HG03045 (cell line): ENCODE data around the gene POU6F1.
"Not testable (repeated sequence)": the region's sequence is repeated elsewhere in the genome, so short reads cannot be mapped to it uniquely, and the experiment has no call there.

Experiments used
- ATAC-seq: cut with Tn5 transposase; IDR thresholded peaks from one replicate; pipeline ENCODE4 v1.9.1; 2021; ENCODE audit warnings: mild to moderate bottlenecking, moderate library complexity; ENCODE audit not compliant: unreplicated experiment

POU6F1 gene

DNA sequence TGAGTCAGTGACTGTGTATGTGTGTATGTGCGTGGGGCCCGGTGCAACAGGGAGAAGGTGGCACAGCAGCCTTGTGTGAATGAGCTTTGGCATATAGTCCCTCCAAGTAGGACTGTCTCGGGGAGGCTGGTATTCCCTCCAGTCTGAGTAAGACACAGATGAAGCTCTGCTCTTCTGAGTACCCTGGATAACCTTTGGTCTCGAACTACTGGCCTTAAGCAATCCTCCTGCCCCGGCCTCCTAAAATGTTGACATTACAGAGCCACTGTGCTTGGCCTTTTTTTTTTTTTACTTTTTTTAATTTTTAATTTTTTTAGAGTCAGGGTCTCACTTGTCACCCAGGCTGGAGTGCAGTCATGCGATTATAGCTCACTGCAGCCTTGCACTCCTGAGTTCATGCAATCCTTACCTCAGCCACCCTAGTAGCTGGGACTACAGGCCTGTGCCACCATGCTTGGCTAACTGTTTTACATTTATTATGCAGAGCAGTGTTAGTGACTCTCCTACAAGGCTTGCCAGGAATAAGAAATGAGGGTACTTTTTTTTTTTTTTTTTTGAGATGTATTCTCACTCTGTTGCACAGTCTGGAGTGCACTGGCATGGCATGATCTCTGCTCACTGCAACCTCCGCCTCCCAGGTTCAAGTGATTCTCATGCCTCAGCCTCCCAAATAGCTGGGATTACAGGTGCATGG, 11.4 kb upstream of the POU6F1 start:
- no peak for ATAC-seq

DNA sequence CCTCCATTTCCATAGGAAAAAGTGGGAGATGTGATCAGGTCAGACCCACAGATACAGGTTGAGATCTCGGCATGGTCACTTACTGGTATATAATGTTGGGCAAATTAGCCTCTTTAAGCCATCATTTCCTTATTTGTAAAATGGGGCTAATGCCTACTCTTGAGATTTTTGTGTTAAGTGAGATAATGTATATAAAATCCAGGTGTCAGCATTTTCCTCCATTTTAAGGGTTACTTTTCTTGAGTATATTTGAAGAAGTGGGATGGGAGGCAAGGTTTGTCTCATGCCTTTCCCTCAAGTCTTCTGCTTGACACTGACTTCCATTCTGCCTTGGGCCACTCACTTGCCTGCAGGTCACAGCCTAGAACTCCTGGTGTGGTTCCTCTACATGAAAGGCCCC, 10.1 kb upstream of the POU6F1 start:
- ATAC-seq: no peak

DNA sequence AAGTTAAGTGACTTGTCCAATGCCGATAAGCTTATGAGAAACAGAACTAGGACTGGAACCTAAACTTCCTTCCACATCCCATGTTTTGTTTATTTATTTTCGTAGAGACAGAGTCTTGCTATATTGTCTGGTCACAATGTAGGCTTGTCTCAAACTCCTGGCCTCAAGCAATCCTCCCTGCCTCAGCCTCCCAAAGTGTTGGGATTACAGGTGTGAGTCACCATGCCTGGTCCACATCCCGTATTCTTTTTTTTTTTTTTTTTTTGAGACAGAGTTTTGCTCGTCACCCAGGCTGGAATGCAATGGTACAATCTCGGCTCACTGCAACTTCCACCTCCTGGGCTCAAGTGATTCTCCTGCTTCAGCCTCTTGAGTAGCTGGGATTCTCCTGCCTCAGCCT, 9.2 kb upstream of the POU6F1 start:
- not testable (repeated sequence) for ATAC-seq

DNA sequence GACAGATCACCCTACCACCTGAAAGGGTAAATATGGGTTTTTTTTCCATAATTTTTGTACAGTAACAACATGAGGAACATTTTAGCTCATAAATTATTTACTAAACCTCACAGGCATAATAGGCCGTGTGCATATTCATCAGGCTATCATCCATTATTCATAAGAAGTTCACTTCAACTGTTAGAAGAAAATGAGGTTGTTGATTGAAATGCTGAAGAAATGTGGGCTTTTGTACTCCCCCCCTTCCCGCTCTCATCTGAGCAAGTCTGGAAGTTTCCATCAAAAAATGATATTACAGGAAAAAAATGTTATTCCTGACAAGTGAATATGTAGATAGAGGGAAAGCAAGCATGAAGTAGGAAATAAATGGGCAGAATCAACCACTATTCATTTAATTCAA, 7.9 kb upstream of the POU6F1 start:
- ATAC-seq: no peak

DNA sequence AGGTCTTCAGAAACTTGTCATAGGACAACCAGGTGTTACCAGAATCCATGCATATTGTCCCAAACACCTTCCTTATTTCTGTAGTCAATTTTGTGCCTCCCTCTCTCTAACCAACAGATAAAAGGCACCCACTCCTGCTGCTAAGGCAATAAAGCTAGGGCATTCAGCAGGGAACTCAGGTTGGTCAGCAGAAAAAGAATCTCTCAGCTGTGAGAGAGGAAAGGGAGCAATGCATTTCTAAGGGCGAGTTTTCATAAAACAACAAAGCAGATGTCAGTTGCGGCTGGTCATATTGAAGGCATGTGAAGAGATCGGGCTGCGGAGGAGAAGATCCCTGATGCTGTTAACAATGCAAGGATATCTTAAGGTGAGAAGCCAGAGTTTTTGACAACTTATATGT, 7.4 kb upstream of the POU6F1 start:
- no peak for ATAC-seq

DNA sequence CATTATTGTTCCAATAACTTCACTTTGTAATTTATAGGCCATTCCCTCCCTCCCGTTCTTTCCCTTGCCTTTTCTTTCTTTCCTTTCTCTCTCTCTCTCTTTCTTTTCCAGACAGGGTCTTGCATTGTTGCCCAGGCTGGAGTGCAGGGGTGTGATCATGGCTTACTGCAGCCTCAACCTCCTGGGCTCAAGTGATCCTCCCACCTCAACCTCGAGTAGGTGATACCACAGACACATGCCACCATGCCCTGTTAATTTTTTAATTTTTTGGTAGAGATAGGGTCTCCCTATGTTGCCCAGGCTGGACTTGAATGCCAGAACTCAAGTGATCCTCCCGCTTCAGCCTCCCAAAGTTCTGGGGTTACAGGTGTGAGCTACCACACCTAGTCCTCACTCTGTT, 6.8 kb upstream of the POU6F1 start:
- ATAC-seq: no peak

DNA sequence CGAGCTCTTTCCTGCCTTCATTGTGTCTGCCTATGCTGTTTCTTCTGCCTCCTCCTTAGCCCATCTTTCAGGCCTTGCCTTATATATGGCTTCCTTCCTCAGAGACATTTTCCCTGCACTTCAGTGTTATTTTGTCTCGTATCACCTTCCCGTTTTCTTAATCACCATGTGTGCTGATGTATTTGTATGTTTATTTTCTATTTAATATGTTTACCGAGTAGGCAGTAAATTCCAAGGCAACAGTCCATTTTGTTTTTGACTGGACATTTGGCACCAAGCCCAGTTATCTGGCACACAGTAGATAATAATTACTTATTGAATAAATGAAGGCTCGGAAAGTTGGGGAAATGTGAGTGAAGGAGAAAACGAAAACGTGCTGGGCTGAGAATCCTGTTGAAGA, 4.6 kb upstream of the POU6F1 start:
- no peak for ATAC-seq

DNA sequence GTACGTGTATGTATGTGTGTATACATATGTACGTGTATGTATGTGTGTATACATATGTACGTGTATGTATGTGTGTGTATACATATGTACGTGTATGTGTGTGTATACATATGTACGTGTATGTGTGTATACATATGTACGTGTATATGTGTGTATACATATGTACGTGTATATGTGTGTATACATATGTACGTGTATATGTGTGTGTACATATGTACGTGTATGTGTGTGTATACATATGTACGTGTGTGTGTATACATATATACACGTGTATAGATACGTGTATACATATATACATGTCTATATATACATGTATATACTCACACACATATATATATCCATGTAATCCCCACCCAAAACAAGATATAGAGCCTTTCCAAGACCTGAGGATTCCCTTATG, 2.0 kb upstream of the POU6F1 start:
- not testable (repeated sequence) for ATAC-seq

DNA sequence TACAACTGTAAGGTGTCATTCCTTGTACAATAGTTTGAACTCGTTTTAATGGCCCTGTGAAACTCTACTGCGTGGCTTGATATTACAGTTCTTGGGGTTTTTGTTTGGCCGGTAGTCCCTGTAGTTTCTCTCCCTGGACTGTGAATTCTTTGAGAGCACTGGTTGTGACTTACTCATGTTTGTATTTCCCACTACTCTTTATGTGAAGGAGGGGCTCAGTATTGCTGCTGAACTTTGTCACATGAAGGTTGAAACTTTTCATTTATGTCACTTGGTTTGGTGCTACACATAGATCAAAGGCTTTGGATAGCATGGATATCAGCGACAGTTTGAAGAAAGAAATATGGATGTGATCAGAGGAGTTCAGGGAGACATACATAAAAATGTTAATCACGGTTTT, 1.5 kb upstream of the POU6F1 start:
- ATAC-seq: no peak

DNA sequence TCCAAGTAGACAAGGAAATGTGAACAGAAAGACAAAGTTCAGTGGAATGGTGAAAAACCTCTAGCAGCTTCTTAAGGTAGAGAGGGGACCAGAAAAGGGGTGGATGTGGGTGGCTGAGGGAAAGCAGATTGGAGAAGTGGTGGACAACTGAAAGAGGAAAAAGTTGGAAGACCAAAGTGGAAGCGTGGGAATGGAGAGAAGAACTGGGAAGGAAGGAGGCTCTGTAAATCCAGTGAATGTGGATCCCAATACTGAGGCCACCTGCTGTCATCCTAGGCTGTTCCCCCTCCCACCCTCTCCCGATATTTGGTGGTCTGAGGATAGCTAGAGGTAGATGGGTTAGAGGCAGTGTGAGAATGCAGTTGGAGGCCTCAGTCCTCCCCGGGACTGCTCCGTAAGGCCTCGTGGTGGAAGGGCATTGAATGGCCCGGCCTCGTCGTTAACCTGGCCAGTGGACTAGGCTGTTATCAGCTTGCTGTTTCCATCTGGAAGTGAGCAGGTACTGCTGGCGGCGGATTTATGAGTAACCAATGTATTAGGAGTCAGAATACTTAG, 822 bp upstream of the POU6F1 start:
- no peak for ATAC-seq

DNA sequence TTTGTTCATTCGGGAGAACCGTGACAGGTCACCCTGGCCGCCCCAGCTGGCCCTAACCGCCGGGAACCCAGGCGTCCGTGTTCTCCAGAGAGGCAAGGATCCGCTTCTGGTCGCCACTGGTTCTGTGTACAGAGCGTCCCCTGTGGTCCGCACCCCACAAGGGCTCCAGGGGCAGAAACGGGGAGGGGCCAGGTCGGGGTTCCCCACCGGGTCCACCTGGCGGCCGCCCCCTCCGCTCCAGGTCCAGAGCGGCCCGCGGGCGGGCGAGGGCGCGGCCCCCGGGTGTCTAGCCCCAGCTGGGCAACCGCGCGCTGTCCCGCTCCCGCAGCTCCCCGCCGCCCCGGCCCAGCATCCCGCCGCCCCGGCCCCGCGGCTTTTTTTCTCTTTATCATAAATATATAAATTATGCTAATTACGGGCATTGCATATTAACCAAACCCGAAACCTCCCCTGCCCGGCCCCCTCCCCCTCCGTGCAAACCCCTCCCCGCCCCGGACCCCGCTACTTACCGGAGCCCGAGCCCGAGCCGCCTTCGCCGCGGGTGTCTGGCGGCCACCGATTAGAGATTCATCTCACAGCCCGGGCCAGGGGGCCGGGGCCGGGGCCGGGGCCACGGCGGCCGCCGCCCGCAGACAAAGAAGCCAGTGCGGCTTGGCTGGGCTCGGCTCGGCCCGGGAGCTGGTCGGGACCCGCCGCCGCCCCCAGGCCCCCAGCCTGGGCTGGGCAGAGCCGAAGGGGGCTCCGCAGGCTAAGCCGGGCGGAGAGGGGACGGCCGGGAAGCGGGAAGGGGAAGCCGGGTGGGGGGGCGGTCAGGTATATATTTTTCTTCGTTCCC, 512 bp downstream of the POU6F1 start:
- ATAC-seq: peak; percentile 24

DNA sequence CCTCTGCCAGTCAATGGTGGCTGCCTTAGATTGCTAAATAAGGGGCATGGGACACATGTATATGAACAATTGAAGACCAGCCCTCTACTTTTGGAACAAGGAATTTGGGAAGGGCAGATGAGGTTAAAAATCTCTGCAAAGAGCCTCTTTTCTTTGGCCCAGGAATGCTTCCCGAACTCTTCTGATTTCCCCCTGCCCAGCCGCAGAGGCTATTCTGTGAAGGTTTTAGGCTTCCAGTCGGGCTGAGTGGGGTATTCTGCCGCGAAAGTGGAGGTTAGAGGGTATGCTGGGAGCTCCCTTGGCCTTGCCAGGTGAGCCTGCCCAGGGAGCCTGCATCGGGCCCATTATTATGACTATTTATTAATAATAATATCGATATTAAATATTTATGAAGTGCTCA, 1.2 kb downstream of the POU6F1 start:
- ATAC-seq: no peak

DNA sequence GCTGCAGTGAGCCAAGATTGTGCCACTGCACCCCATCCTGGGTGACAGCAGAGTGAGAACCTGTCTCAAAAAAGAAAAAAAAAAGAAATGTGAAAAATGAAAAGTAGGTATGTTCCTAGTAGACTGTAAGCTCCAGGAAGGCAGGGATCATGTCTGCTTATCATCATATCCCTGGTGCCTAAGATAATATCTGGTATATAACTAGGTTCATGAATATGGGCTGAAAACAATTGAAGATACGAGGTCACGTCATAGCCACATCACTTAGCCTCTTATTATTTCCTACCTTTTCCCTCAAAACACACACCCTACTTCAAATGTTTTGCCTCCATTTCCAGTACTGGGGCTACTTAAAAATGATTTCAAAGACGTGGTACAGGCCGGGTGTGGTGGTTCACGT, 3.0 kb downstream of the POU6F1 start:
- ATAC-seq: no peak

DNA sequence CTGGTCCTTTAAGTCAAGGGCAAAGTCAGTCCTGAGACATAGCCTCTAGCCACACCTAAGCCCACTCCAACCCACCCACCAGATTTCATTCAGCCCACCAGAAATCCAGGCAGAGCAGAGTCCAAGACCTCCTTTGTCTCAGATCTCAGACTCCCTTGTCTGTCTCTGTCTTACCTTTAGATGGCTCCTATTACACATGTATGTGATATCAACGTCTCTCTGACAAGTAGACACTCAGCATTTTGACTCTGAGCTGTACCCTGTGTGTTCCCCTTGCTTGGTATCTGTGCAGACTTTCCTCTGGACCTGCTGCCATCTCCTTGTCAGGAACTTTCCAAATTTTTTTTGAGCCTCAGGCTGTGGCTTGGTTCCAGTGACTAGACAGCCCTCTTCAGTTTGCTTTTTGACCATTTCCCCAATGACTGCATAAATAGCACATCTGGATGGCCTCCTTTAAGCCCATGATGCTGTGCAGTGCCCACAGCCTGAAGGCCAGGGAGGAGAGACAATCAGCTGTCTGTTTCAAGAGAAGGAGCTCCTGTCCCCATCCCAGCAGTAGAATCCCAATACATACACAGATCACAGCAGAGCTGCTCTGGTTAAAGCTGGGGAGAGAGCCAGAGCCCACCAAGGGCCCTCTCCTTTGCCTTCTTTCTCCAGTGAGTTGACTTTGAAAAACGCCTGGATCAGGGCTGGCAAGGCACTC, 7.0 kb downstream of the POU6F1 start:
- no peak for ATAC-seq

DNA sequence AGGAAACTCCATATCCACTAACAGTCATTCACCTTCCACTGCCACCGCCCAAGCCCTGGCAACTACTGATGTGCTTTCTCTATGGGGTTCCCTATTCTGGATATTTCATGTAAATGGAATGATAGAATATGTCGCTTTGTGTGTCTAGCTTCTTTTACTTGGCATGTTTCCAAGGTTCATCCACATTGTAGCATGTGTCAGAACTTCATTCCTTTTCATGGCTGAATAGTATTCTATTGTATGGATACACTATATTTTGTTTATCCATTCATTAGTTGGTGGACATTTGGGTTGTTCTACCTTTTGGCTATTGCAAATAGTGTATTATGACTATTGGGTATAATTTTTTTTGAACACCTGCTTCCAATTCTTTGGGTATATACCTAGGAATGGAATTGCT, 8.6 kb downstream of the POU6F1 start:
- ATAC-seq: no peak

DNA sequence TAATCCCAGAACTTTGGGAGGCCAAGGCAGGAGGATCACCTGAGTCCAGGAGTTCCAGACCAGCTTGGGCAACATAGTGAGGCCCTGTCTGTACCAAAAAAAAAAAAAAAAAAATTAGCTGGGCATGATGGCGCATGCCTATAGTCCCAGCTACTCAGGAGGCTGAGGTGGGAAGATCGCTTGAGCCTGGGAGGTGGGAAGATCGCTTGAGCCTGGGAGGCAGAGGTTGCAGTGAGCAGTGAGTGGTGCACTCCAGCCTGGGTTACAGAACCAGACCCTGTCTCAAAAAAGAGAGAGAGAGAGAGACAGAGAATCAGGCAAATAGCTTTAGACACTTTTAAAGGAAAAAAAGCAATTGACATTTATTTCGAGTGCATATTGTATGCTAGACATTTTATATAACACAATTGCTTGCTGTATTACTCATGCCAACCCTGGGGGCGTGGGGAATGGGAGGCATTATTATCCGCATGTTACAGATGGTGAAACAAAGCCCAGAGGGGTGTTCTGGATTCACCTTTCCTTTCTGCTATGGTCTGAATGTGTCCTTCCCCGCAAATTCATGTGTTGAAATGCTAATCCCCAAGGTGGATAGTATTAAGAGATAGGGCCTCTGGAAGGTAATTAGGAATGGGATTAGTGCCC, 9.7 kb downstream of the POU6F1 start:
- ATAC-seq: no peak

DNA sequence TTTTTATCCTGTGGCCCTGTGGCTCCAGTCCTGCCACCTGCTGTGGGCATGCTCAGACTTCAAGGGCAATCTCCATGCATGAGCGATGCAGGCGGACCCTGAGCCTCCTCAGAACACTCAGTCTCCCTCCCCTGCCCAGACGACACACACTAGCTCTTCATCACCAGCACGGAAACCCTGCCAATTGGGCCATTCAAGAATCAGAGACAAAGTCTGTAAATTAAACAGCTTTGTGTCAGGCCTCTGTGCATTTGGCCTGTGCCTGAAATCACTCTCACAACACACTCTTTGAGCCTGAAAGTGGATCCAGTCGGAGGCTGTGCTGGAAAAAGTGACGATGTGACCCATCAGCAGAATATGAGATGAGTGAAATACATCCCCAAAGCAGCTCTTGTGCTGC, 12.5 kb downstream of the POU6F1 start:
- no peak for ATAC-seq

DNA sequence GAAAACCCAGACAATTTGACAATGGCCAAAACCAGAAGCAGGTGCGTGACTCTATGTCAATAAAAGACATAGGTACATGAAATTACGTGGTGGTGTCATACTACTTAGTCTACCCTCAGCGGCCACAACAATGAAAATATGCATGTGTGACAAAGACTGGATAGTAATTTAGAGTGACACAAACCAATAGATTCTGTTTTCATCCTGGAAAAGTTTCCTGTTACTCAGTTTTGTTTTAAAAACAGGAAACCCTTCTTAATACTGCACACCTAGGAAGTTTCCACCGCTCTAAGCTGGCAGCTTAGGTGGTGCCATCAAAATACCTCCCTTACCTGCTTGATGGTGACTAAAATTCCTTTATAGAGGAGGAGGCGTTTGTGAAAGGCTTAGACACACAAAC, 15.1 kb downstream of the POU6F1 start:
- ATAC-seq: no peak

DNA sequence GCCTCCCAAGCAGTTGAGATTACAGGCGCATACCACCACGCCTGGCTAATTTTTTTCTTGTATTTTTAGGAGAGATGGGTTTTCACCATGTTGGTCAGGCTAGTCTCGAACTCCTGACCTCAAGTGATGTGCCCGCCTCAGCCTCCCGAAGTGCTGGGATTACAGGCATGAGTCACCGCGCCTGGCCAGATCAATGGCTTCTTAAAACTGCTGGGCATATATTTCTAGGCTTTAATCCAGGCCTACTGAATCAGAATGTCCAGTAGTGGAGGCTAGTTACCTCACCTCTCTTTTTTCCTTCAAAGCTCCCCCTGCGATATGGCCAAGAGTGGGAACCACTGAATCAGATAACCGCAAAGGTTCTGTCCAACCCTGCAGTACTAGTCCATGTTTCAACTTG, 17.1 kb downstream of the POU6F1 start:
- no peak for ATAC-seq

DNA sequence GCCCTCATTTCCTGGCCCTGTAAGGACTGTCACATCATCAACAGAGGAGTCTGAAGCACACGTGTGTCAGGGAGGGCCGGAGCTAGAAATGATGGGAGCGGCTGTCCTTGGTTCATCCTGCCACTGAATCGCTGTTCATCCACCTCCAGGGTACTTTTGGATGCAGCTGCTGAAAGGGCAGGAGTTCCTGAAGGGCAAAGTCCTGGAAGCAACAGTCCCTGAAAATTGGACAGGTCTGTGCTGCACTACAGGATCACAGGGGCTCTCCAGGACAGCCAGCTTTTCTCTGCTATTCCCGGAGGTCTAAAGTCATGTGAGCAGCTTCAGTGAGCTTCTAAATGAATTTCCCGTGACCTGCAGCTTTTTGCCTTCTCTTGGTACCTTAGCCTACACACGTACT, 17.7 kb downstream of the POU6F1 start:
- ATAC-seq: no peak

DNA sequence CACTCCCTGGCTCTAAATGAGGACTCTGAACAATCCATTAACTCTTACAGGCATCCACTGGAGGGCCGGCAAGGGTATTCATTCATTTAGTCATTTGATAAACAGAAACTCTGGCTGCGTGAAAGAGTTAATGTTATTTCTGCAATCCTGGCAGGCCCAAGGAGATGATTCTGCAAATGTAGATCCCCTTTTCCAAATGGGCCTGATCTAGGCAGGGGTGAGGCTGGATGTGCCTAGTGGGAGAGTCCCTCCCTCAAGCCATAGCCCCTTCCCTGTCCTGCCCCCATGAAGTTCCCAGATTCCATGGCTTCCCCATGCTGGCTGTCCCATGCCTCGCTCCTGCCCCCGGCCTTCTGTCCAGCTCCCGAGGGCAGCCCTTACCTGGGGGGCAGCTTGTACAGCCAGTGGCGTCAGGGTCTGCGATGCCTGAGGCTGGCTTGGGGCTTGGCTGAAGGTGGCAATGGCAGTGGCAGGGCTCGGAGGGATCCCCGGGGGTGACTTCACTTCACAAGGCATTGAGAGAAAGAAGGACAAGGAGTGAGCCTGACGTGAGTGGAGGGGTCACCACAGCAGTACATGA, 18.4 kb downstream of the POU6F1 start:
- no peak for ATAC-seq
